ENCODE results near the gene IWS1. TPM values are rescaled to one million over a fixed set of nuclear protein-coding genes. Genes with fewer than 3 reads are reported as not detected.
A peak's percentile ranks its signal among the peaks of the same experiment; 100 is the strongest.

The IWS1 gene
- total RNA-seq, 6 experiments from 2014 or later: 34.7 to 44.6 (median 38.3) TPM

DNA sequence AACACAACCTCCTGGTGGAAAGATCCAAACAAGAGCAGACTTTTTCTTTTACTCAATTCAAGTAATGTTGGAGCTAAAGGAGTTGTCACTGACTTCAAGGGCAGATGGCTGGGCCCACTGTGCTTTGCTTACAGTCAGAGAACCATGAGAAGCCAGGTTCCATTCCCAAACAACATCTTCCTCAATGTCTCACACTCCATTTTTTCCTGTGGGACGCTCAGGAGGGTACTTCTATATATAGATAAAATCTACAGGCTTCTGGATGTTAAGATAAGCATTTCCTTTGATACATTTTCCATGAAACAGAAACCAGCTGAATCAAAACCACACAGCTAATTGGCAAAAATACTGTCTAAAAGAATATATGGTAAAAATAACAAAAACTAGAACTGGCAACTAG lies 14.4 kb downstream of the IWS1 start:
- H3K9me3 Mint-ChIP-seq: no peaks in the 10 kb centered on the region
- peak overlapping the region; percentile 8; the same call in 1 of the 2 replicates for H3K27ac Mint-ChIP-seq

DNA sequence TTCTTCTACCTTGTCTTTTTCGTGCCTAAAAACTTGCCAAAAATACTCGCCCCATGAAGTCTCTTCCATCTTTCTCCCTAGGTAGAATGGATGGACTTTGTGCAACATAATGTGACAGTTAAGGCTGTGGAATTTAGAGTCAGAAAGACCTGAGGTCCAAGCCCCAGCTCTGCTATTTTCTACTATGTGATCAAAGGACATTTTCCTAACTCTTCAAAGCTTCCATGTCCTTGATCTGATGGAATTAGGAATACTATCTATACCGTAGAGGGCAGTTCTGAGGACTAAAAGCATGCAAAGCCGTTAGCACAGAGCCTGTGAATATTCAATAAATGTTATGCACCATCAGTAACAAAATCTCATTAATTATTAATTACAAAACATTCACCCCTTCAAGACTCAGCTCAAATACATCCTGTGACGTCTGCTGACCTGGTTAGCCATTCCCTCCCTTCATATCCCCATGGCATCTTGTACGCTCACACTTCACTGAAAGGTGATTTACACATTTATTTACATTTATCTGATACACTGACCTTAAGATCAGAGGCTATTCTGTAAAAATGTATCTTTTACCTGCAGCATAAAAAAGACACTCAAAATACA lies 15.1 kb downstream of the IWS1 start:
- Mint-ChIP-seq H3K27me3 (ENCODE audit: insufficient read depth) (peaks cover 2% of the 10 kb centered on the region; the same call in 1 of the 2 replicates), H3K27ac (no peak overlapping the region), H3K4me3 (no peak overlapping the region), H3K9me3 (no peaks in the 10 kb centered on the region), H3K36me3 (ENCODE audit: low read depth) (peaks cover 27% of the 10 kb centered on the region), H3K4me1 (ENCODE audit: low read depth) (peaks cover 94% of the 10 kb centered on the region)
- DNase-seq: no peak
- TF ChIP-seq, protein P1, sequence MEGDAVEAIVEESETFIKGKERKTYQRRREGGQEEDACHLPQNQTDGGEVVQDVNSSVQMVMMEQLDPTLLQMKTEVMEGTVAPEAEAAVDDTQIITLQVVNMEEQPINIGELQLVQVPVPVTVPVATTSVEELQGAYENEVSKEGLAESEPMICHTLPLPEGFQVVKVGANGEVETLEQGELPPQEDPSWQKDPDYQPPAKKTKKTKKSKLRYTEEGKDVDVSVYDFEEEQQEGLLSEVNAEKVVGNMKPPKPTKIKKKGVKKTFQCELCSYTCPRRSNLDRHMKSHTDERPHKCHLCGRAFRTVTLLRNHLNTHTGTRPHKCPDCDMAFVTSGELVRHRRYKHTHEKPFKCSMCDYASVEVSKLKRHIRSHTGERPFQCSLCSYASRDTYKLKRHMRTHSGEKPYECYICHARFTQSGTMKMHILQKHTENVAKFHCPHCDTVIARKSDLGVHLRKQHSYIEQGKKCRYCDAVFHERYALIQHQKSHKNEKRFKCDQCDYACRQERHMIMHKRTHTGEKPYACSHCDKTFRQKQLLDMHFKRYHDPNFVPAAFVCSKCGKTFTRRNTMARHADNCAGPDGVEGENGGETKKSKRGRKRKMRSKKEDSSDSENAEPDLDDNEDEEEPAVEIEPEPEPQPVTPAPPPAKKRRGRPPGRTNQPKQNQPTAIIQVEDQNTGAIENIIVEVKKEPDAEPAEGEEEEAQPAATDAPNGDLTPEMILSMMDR (IDR thresholded peaks at IDR 0.05): no peak

More for the DNA sequence above, 14.4 kb downstream of the IWS1 start:
- TF ChIP-seq, protein P1 (IDR thresholded peaks at IDR 0.05): no peak
- DNase-seq: no peak
- Mint-ChIP-seq H3K27me3 (ENCODE audit: insufficient read depth) (peaks cover 2% of the 10 kb centered on the region; the same call in 1 of the 2 replicates), H3K4me3 (no peak overlapping the region), H3K36me3 (ENCODE audit: low read depth) (peaks cover 34% of the 10 kb centered on the region), H3K4me1 (ENCODE audit: low read depth) (peaks cover 97% of the 10 kb centered on the region)

DNA sequence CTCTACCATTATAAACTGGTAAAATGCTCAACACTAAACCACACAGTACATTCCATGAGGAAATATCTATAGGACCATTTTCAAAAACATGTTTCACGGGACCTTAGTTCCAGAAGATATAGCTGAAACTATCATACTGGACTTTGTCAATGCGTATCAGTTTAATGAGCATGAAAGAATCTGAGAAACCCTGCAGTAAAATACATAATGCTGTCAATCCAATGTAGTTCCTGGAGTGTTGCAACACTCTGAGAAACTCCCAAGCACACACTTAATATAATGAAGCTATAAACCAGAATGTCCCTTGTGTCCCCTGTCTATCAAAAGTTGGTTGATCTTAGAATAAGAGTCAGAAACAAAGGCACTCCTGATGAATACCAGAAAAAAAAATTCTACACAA lies 16.2 kb downstream of the IWS1 start:
- Mint-ChIP-seq H3K27ac (peak overlapping the region; percentile 29; the same call in 1 of the 2 replicates), H3K9me3 (no peaks in the 10 kb centered on the region), H3K4me3 (no peak overlapping the region), H3K27me3 (ENCODE audit: insufficient read depth) (0 out of 2 replicates have a peak, but pooled peaks cover 2% of the 10 kb centered on the region), H3K36me3 (ENCODE audit: low read depth) (peaks cover 21% of the 10 kb centered on the region), H3K4me1 (ENCODE audit: low read depth) (peaks cover 93% of the 10 kb centered on the region)
- DNase-seq: no peak
- TF ChIP-seq, protein P1 (IDR thresholded peaks at IDR 0.05): no peak

DNA sequence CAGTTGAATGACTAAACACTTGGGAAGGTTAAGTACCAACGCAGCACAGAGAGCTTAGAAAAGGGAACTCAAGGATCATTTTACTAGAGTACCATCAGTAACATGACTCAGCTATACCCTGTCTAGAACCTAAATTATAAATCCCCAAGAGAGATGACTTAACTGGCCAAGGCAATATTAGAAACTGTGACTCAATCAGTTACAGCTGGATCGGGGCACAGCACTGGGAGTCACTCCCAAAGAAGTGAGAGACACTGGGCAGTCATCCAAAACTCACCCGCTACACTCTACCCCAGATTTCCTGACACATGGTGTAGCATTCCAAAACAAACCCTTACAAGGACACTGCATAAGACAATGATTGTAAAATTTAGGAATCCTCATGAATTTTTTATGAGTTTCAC lies 17.7 kb downstream of the IWS1 start:
- Mint-ChIP-seq H3K9me3 (no peaks in the 10 kb centered on the region), H3K36me3 (ENCODE audit: low read depth) (peaks cover 26% of the 10 kb centered on the region), H3K4me3 (peak overlapping the region; percentile 64), H3K27ac (peak overlapping the region; percentile 90), H3K4me1 (ENCODE audit: low read depth) (peaks cover 89% of the 10 kb centered on the region), H3K27me3 (ENCODE audit: insufficient read depth) (no peaks in the 10 kb centered on the region)
- DNase-seq: peak; percentile 99
- TF ChIP-seq, protein P1 (IDR thresholded peaks at IDR 0.05): no peak

DNA sequence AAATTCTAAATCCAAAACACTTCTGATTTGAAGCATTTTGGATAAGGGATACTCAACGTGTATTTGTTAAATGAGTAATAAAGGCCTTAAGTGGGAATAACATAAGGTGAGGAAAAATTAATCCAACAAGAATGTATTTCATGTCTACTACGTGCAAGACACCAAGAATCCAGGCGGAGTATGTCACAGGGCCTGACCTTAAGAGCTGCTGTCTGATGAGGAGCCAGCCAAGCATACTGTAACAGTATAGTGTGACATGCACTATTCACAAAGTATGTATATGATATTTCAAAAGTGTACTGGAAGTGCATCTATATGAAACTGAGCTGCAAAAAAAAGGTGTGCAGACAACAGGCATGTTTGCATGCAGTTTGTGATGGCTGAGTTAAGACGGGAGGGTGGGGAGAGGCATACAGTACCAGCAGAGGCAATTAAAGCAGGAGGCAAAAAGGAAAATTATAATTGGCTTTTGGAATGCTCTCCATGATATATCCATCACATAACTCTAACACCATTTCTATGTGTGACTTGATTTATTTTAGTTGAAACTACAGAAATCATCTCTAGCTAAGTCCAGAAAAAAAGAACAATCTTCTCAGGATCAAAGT lies 18.2 kb downstream of the IWS1 start:
- Mint-ChIP-seq H3K4me3 (peak overlapping the region; percentile 64), H3K27me3 (ENCODE audit: insufficient read depth) (no peaks in the 10 kb centered on the region; the same call in 1 of the 2 replicates), H3K36me3 (ENCODE audit: low read depth) (peaks cover 29% of the 10 kb centered on the region), H3K9me3 (no peaks in the 10 kb centered on the region), H3K27ac (peak overlapping the region; percentile 90), H3K4me1 (ENCODE audit: low read depth) (peaks cover 84% of the 10 kb centered on the region)
- no peak for DNase-seq
- TF ChIP-seq, protein P1 (IDR thresholded peaks at IDR 0.05): no peak
